Iris pigment epithelial cell (primary cell): ENCODE data around the gene DCLK1.

Source experiments
- DNase-seq: peaks from one replicate; pipeline ENCODE4 v3.0.0-alpha.2; 2011; ENCODE audit warnings: low read depth

The DCLK1 gene

DNA sequence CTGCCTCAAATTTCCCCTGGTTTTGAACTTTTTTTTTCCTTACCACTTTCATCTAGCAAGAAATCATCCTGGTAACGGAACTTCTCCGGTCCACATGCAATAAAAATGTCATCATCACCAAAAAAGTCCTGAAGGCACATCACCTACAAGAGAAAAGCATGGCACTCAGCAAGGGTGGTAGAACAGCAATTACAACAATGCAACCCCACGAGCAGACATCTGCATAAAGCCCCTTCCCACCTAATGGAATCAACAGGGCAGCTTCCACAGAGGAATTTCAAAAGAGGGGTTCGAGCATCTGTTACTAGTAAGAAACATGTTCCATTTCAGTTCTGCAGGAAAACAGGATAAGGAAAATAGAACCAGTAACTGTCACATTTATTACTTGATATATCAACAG, 183.9 kb downstream of the DCLK1 start:
- DNase-seq, result no peak

GRCh38 chr13:35945368-35945767, 185.8 kb downstream of the DCLK1 start:
- DNase-seq, result no peak

DNA sequence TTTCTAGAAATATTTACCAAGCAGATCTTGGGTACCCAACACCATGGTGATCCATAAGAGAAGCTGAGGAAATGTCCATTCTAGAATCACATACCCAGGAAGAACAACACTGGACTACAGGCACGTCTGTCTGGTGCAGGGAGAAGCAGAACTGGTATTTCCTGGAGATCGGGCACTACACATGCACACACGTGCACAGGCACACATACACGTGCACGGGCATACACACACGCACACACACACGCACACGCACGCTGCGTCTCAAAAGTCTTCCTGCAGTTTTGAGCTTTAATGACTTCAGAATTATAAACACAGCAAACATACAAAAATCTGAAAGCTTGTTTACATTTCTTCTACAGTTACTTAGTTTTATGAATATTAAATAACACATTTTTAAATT, 189.8 kb downstream of the DCLK1 start:
- DNase-seq, result no peak

GRCh38 chr13:35940734-35941133, 190.4 kb downstream of the DCLK1 start:
- DNase-seq, result no peak

GRCh38 chr13:35936246-35936978, 194.8 kb downstream of the DCLK1 start:
- DNase-seq, result no peak

DNA sequence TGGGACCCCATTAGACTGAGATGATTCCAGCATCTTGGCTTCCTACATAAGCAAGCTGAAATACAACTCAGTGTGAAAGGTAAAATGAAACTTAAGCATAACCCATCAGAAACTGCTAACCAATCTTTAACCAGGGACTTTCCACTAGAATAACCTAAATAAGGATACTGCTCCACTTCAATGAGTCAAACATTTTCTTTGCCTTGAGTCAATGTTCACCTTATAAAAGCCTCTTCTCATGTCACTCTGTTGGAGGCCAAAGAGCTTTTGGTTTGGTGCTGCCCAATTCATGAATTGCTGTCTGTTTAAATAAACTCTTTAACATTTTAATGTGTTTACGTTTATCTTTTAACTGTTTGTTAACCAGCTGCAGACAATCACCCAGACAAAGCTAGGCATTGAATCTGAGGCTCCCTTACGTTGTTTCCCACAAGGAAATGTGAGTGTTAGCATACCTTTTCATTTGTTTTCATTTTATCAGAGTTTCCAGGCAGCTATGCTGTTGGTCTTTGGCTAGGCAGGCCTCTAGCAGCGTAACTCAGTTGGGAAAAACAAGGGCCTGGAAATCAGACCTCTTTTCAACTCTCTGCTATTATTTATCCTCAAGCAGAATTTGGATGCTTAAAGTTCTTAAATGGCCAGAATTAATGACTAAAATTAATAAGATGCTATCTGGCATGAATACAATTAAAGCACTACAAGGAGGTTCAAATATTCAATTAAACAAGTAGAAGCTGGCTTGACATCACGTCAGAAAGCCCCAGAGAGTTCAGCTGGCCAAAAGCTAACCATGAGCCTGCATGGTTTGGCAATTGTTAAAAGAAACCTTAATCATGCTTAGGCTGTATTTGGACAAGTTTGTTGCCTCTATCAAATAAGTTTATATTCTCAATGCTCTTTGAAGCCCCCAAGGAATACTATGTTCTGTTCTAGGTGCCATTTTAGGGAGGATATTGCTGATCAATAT, 200.2 kb downstream of the DCLK1 start:
- DNase-seq, result no peak

DNA sequence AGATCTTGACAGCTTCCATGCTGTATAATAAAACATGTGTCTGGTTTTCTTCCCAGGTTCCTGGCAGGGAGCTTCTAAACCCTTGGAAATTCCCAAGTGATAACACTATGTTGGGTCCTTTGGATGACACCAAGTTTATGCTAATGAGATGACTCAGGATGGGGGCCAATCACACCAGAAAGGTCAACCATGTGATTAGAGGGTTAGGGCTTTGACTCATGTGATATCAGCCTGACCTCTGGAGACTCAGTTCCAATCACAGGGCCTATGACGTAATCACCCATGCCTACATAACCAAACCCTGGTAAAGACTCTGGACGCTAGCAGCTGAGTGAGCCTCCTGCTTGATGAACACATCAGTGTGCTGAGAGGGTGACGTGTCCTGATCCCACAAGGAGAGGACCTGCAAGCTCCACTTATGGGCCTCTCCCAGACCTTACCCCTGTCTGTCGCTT, 203.6 kb downstream of the DCLK1 start:
- DNase-seq, result peak; percentile 69

DNA sequence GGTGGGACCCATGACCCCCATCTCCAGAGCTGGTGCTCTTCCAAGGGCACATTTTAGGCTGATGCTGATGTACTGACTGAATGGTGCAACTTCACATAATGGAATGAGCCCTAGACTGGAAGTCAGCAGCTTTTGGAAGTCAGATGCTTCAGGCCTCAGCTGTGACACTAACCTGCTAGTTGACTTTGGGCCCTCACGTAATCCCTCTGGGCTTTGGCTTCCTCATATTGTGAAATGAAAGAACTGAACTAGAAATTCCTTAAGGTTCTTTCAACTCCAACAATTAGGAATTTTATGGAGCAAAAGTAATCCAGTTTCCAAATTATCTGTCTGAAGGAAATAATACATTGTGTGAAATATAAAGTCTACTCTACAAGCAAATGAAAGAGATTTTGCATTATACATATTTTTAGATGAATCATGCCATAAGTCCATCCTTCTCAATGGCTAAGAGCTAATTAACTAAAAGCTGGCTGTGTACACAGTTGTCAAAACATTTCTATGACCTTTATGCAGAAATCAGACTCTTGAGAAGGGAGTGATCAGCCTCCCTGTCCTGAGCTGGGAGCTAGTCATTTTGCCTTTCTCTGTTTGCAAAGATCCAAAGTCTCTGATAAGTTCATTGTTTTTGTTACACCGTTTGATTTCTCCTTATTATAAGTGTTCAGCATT, 204.2 kb downstream of the DCLK1 start:
- DNase-seq, result no peak

GRCh38 chr13:35925669-35926068, 205.5 kb downstream of the DCLK1 start:
- peak; percentile 43 for DNase-seq

DNA sequence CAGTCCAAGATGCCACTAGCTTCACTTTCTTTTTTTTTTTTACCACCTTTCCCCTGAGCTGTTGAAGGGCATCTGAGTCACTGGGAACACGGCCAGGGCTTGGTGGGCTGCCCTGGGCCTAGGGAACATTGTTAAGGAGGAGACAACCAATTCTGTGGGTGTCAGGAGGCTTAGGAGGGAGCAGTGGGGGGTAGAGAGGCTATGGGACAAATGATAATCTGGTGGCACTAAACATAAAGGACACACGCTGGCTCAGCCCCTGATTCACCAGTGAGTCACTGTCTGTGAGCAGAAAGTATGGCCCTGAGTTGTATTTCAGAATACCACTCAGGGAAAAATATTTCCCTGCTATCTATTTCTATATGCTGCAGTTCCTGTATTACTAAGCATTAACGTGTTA, 207.8 kb downstream of the DCLK1 start:
- peak; percentile 61 for DNase-seq

- no peak for DNase-seq
Measured at GRCh38 chr13:35920816-35921215, 210.4 kb downstream of the DCLK1 start.

GRCh38 chr13:35917942-35918645, 213.1 kb downstream of the DCLK1 start:
- DNase-seq, result no peak

GRCh38 chr13:35917252-35917941, 213.8 kb downstream of the DCLK1 start:
- DNase-seq, result no peak

DNA sequence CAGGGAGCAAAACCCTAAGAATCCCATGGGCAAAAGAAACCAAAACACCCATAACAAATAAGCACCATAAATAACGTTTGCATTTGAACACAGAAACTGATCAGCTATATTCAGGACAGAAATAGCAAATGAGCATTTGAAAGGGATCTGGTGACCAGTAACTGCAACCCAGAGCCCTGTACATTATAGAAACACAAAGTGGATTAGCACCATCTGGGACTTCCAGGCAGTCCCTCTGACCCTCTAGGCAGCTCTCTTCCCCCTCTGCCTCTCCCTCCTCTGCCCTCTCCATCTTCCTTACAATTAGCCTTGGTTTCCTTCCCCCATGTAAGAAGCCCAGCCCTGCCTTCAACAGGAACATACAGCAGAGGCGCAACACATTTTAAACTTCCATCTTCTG, 215.0 kb downstream of the DCLK1 start:
- DNase-seq, result no peak

- DNase-seq, result no peak
Measured at GRCh38 chr13:35914662-35915061, 216.5 kb downstream of the DCLK1 start.

GRCh38 chr13:35912841-35913240, 218.3 kb downstream of the DCLK1 start:
- DNase-seq, result no peak

GRCh38 chr13:35909837-35910540, 221.2 kb downstream of the DCLK1 start:
- no peak for DNase-seq

DNA sequence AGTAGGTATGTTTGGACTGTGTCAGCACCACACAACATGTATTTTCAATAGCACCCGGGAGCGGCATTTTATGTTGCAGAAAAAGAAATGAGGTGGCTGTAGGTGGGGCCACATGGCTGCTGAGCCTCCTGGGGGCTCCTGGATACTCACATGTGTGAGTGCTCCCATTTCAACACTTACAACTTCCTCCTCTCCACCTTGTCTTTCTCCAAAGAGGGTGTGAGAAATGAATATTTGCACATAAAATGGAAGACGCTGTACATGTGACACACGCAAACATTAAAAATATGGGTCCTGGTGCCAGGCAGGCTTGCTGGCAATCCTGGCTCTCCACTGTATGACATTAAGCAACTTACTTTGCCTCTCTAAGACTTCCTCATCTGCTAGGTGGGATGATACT, 222.1 kb downstream of the DCLK1 start:
- DNase-seq, result no peak

GRCh38 chr13:35908226-35908625, 223.0 kb downstream of the DCLK1 start:
- DNase-seq, result no peak

- DNase-seq, result no peak
Measured at GRCh38 chr13:35906636-35907035, 224.5 kb downstream of the DCLK1 start.

- DNase-seq, result no peak
Measured at GRCh38 chr13:35903075-35903474, 228.1 kb downstream of the DCLK1 start.
